Activated naive CD4-positive, alpha-beta T cell treated with anti-CD3 and anti-CD28 coated beads, Interleukin-2, amount 10 ng/mL, durations not matched to agents 7 days and 5 days (primary cell): ENCODE results near the gene ARHGAP23.

Experiments
- CTCF ChIA-PET: fragments of 350-600 bp; sonication (Branson Sonifier 250); formaldehyde crosslinking; loops from one replicate; lab custom pipeline; 2021; ENCODE audit warnings: antibody characterized with exemption; lab: Charles Lee
- DNase-seq: peaks from one replicate; pipeline ENCODE4 v3.0.0-alpha.2; 2020
- H3K27ac Mint-ChIP-seq: one replicate; pipeline ENCODE4 v1.8.0; 2021; ENCODE audit warnings: mild to moderate bottlenecking, moderate library complexity, mixed read lengths
- H3K27me3 Mint-ChIP-seq: one replicate; pipeline ENCODE4 v1.8.0; 2021; ENCODE audit warnings: mild to moderate bottlenecking, mixed read lengths
- H3K36me3 Mint-ChIP-seq: one replicate; pipeline ENCODE4 v1.8.0; 2021; ENCODE audit warnings: mixed read lengths
- H3K4me1 Mint-ChIP-seq: one replicate; pipeline ENCODE4 v1.8.0; 2021; ENCODE audit warnings: mixed read lengths
- H3K4me3 Mint-ChIP-seq: one replicate; pipeline ENCODE4 v1.8.0; 2021; ENCODE audit warnings: mild to moderate bottlenecking, moderate library complexity, mixed read lengths
- H3K9me3 Mint-ChIP-seq: one replicate; pipeline ENCODE4 v1.8.0; 2021; ENCODE audit warnings: mixed read lengths

The ARHGAP23 gene

GRCh38 chr17:38546396-38546795 is 118.1 kb downstream of the ARHGAP23 start:
- Mint-ChIP-seq H3K27ac (no peak overlapping the region), H3K9me3 (no peaks in the 10 kb centered on the region), H3K4me1 (no peaks in the 10 kb centered on the region), H3K36me3 (no peaks in the 10 kb centered on the region), H3K4me3 (no peak overlapping the region), H3K27me3 (peaks cover 36% of the 10 kb centered on the region)
- CTCF ChIA-PET, result interaction anchor here (1.5 kb wide), 1 partner anchor 12 kb away, joined by 5 read pairs; no protein-coding TSS in a partner anchor
- no peak for DNase-seq

- CTCF ChIA-PET, result interaction anchor here (0.6 to 3.8 kb wide), 3 partner anchors 12 to 1564 kb away, joined by 3 to 16 read pairs (median 4); no protein-coding TSS in a partner anchor
- Mint-ChIP-seq H3K36me3 (no peaks in the 10 kb centered on the region), H3K27me3 (peaks cover 32% of the 10 kb centered on the region), H3K9me3 (no peaks in the 10 kb centered on the region), H3K27ac (no peak overlapping the region), H3K4me1 (no peaks in the 10 kb centered on the region), H3K4me3 (no peak overlapping the region)
- no peak for DNase-seq
Measured at GRCh38 chr17:38547444-38547843, 119.2 kb downstream of the ARHGAP23 start.

- H3K9me3 Mint-ChIP-seq, result no peaks in the 10 kb centered on the region
Measured at GRCh38 chr17:38549285-38549684, 121.0 kb downstream of the ARHGAP23 start.

GRCh38 chr17:38550661-38551060 is 122.4 kb downstream of the ARHGAP23 start:
- Mint-ChIP-seq H3K4me1 (no peaks in the 10 kb centered on the region), H3K4me3 (no peak overlapping the region), H3K27me3 (peaks cover 41% of the 10 kb centered on the region), H3K9me3 (no peaks in the 10 kb centered on the region), H3K27ac (no peak overlapping the region), H3K36me3 (no peaks in the 10 kb centered on the region)
- DNase-seq, result no peak
- CTCF ChIA-PET, result interaction anchor here (1.2 to 3.8 kb wide), 2 partner anchors 8 to 34 kb away, joined by 3 to 16 read pairs; no protein-coding TSS in a partner anchor

More at GRCh38 chr17:38549285-38549684, 121.0 kb downstream of the ARHGAP23 start:
- Mint-ChIP-seq H3K4me3 (no peak overlapping the region), H3K27me3 (peaks cover 34% of the 10 kb centered on the region), H3K27ac (no peak overlapping the region), H3K36me3 (no peaks in the 10 kb centered on the region), H3K4me1 (no peaks in the 10 kb centered on the region)
- CTCF ChIA-PET, result interaction anchor here (1.2 to 3.8 kb wide), 2 partner anchors 10 to 35 kb away, joined by 3 to 16 read pairs; no protein-coding TSS in a partner anchor
- DNase-seq, result no peak

- no peak for DNase-seq
- CTCF ChIA-PET, result interaction anchor here (3.8 kb wide), 1 partner anchor 8 kb away, joined by 16 read pairs; no protein-coding TSS in a partner anchor
- H3K27me3 Mint-ChIP-seq, result peaks cover 44% of the 10 kb centered on the region
- no peaks in the 10 kb centered on the region for H3K36me3 Mint-ChIP-seq
- no peak overlapping the region for H3K27ac Mint-ChIP-seq
- H3K9me3 Mint-ChIP-seq, result no peaks in the 10 kb centered on the region
- no peak overlapping the region for H3K4me3 Mint-ChIP-seq
- H3K4me1 Mint-ChIP-seq, result no peaks in the 10 kb centered on the region
Measured at GRCh38 chr17:38551121-38551520, 122.9 kb downstream of the ARHGAP23 start.

- H3K27ac Mint-ChIP-seq, result no peak overlapping the region
- DNase-seq, result no peak
- CTCF ChIA-PET, result no interaction called here
- H3K36me3 Mint-ChIP-seq, result no peaks in the 10 kb centered on the region
- peaks cover 51% of the 10 kb centered on the region for H3K27me3 Mint-ChIP-seq
- H3K4me3 Mint-ChIP-seq, result no peak overlapping the region
- no peaks in the 10 kb centered on the region for H3K9me3 Mint-ChIP-seq
- no peaks in the 10 kb centered on the region for H3K4me1 Mint-ChIP-seq
Measured at GRCh38 chr17:38552343-38552742, 124.1 kb downstream of the ARHGAP23 start.

- Mint-ChIP-seq H3K4me3 (no peak overlapping the region), H3K27ac (no peak overlapping the region), H3K36me3 (no peaks in the 10 kb centered on the region), H3K9me3 (no peaks in the 10 kb centered on the region), H3K4me1 (peaks cover 19% of the 10 kb centered on the region), H3K27me3 (peaks cover 67% of the 10 kb centered on the region)
- DNase-seq, result no peak
- CTCF ChIA-PET, result interaction anchor here (0.9 to 8.6 kb wide), 5 partner anchors 11 to 110 kb away, joined by 3 to 154 read pairs (median 5); no protein-coding TSS in a partner anchor
Measured at GRCh38 chr17:38554430-38555350, 126.4 kb downstream of the ARHGAP23 start.

GRCh38 chr17:38556239-38556638 is 128.0 kb downstream of the ARHGAP23 start:
- no peak for DNase-seq
- no peak overlapping the region for H3K4me3 Mint-ChIP-seq
- CTCF ChIA-PET, result interaction anchor here (0.5 to 8.6 kb wide), 6 partner anchors 26 to 179 kb away, joined by 3 to 154 read pairs (median 4); no protein-coding TSS in a partner anchor
- peaks cover 1% of the 10 kb centered on the region for H3K36me3 Mint-ChIP-seq
- no peaks in the 10 kb centered on the region for H3K9me3 Mint-ChIP-seq
- peaks cover 80% of the 10 kb centered on the region for H3K27me3 Mint-ChIP-seq
- peaks cover 30% of the 10 kb centered on the region for H3K4me1 Mint-ChIP-seq
- no peak overlapping the region for H3K27ac Mint-ChIP-seq

GRCh38 chr17:38557396-38557795 is 129.1 kb downstream of the ARHGAP23 start:
- no peak overlapping the region for H3K4me3 Mint-ChIP-seq
- peaks cover 31% of the 10 kb centered on the region for H3K4me1 Mint-ChIP-seq

GRCh38 chr17:38557836-38558727 is 129.8 kb downstream of the ARHGAP23 start:
- H3K36me3 Mint-ChIP-seq, result peaks cover 1% of the 10 kb centered on the region
- H3K27ac Mint-ChIP-seq, result no peak overlapping the region
- peaks cover 92% of the 10 kb centered on the region for H3K27me3 Mint-ChIP-seq
- CTCF ChIA-PET, result interaction anchor here (0.7 to 8.6 kb wide), 22 partner anchors 8 to 177 kb away, joined by 3 to 154 read pairs (median 6); partner anchors contain the start of genes EPOP and SRCIN1
- peak; percentile 92 for DNase-seq
- peak overlapping the region; percentile 73 for H3K4me3 Mint-ChIP-seq
- no peaks in the 10 kb centered on the region for H3K9me3 Mint-ChIP-seq
- H3K4me1 Mint-ChIP-seq, result peaks cover 31% of the 10 kb centered on the region

More at GRCh38 chr17:38557396-38557795, 129.1 kb downstream of the ARHGAP23 start:
- DNase-seq, result no peak
- CTCF ChIA-PET, result interaction anchor here (0.7 to 8.6 kb wide), 19 partner anchors 8 to 178 kb away, joined by 3 to 154 read pairs (median 7); partner anchors contain the start of genes EPOP and SRCIN1
- H3K9me3 Mint-ChIP-seq, result no peaks in the 10 kb centered on the region
- no peak overlapping the region for H3K27ac Mint-ChIP-seq
- peaks cover 1% of the 10 kb centered on the region for H3K36me3 Mint-ChIP-seq
- H3K27me3 Mint-ChIP-seq, result peaks cover 87% of the 10 kb centered on the region

GRCh38 chr17:38558728-38559050 is 130.4 kb downstream of the ARHGAP23 start:
- peaks cover 1% of the 10 kb centered on the region for H3K36me3 Mint-ChIP-seq
- CTCF ChIA-PET, result interaction anchor here (0.8 to 8.6 kb wide), 21 partner anchors 8 to 177 kb away, joined by 3 to 154 read pairs (median 7); partner anchors contain the start of genes EPOP and SRCIN1
- no peaks in the 10 kb centered on the region for H3K9me3 Mint-ChIP-seq
- H3K27me3 Mint-ChIP-seq, result peaks cover 92% of the 10 kb centered on the region
- no peak overlapping the region for H3K27ac Mint-ChIP-seq
- H3K4me3 Mint-ChIP-seq, result peak overlapping the region; percentile 73
- no peak for DNase-seq
- peaks cover 34% of the 10 kb centered on the region for H3K4me1 Mint-ChIP-seq

GRCh38 chr17:38559051-38559879 is 131.0 kb downstream of the ARHGAP23 start:
- H3K36me3 Mint-ChIP-seq, result peaks cover 1% of the 10 kb centered on the region
- H3K27me3 Mint-ChIP-seq, result peaks cover 93% of the 10 kb centered on the region
- CTCF ChIA-PET, result interaction anchor here (0.8 to 8.6 kb wide), 16 partner anchors 9 to 176 kb away, joined by 3 to 154 read pairs (median 10); partner anchors contain the start of gene SRCIN1
- H3K9me3 Mint-ChIP-seq, result no peaks in the 10 kb centered on the region
- peak overlapping the region; percentile 73 for H3K4me3 Mint-ChIP-seq
- no peak overlapping the region for H3K27ac Mint-ChIP-seq
- peaks cover 34% of the 10 kb centered on the region for H3K4me1 Mint-ChIP-seq
- peak; percentile 89 for DNase-seq

GRCh38 chr17:38559880-38560230 is 131.6 kb downstream of the ARHGAP23 start:
- Mint-ChIP-seq H3K4me3 (no peak overlapping the region), H3K4me1 (peaks cover 34% of the 10 kb centered on the region)
- CTCF ChIA-PET, result interaction anchor here (1.0 to 8.6 kb wide), 11 partner anchors 9 to 105 kb away, joined by 3 to 154 read pairs (median 14); partner anchors contain the start of gene SRCIN1

More at GRCh38 chr17:38559880-38560230, 131.6 kb downstream of the ARHGAP23 start:
- no peak for DNase-seq
- Mint-ChIP-seq H3K27me3 (peaks cover 96% of the 10 kb centered on the region), H3K9me3 (no peaks in the 10 kb centered on the region), H3K27ac (no peak overlapping the region), H3K36me3 (peaks cover 1% of the 10 kb centered on the region)
